Osteoblast (primary cell): ENCODE measurements around the gene C10orf71. TPM values are rescaled to one million over a fixed set of nuclear protein-coding genes. Genes with fewer than 3 reads are reported as not detected.
A peak's percentile ranks its signal among the peaks of the same experiment; 100 is the strongest.

ENCODE experiments used
- DNase-seq: peaks from one replicate; pipeline ENCODE4 v3.0.0; 2011; ENCODE audit warnings: low spot score, mixed read lengths; ENCODE audit not compliant: insufficient read length; ENCODE audit errors: missing footprints
- H2AFZ ChIP-seq: 2 replicates; pipeline ENCODE4 v1.6.0; 2011; ENCODE audit warnings: mild to moderate bottlenecking, low read length
- H3K27ac ChIP-seq: 2 replicates; pipeline ENCODE4 v1.5.1; 2011; ENCODE audit warnings: mild to moderate bottlenecking, low read depth, low read length, moderate library complexity
- H3K27me3 ChIP-seq: 2 replicates; pipeline ENCODE4 v1.6.0; 2012; ENCODE audit warnings: mild to moderate bottlenecking, control low read depth, inconsistent platforms, low read length, moderate library complexity; ENCODE audit not compliant: insufficient read depth
- H3K36me3 ChIP-seq: 2 replicates; pipeline ENCODE4 v1.5.1; 2011; ENCODE audit warnings: mild to moderate bottlenecking, low read length, control low read depth, moderate library complexity; ENCODE audit not compliant: insufficient read depth
- H3K4me1 ChIP-seq: 2 replicates; pipeline ENCODE4 v1.5.1; 2011; ENCODE audit warnings: mild to moderate bottlenecking, low read length, control low read depth, moderate library complexity; ENCODE audit not compliant: insufficient read depth
- H3K4me2 ChIP-seq: 2 replicates; pipeline ENCODE4 v1.6.0; 2011; ENCODE audit warnings: mild to moderate bottlenecking, low read length; ENCODE audit not compliant: insufficient read depth
- H3K4me3 ChIP-seq: fragments of 200-600 bp; sonication (generic); 3 replicates; pipeline ENCODE4 v1.5.1; 2012; ENCODE audit warnings: mild to moderate bottlenecking, low read length, inconsistent platforms; ENCODE audit not compliant: insufficient read depth
- H3K79me2 ChIP-seq: 2 replicates; pipeline ENCODE4 v1.6.0; 2012; ENCODE audit warnings: mild to moderate bottlenecking, low read length, control low read depth, inconsistent platforms; ENCODE audit not compliant: insufficient read depth
- H3K9me3 ChIP-seq: 2 replicates; pipeline ENCODE4 v1.5.1; 2011; ENCODE audit warnings: low read depth, low read length, control low read depth
- H4K20me1 ChIP-seq: 2 replicates; pipeline ENCODE4 v1.6.0; 2012; ENCODE audit warnings: mild to moderate bottlenecking, low read length, control low read depth; ENCODE audit not compliant: insufficient read depth
- CTCF ChIP-seq: IDR thresholded peaks from 2 replicates; pipeline ENCODE4 v1.5.1; 2011; ENCODE audit warnings: mild to moderate bottlenecking, low read depth, low read length, moderate library complexity; ENCODE audit errors: extremely low read depth
- total RNA-seq: library from RNA; depleted of rRNA; stranded (reverse); fragments of >200 nt; gene quantifications from 2 replicates; pipeline ENCODE4 v1.2.3, GENCODE V29; 2012

Gene C10orf71
- total RNA-seq, 1 donor = not detected

GRCh38 chr10:49312246-49312869, 13.4 kb downstream of the C10orf71 start:
- Histone ChIP-seq H3K27ac (no peak overlapping the region), H3K4me2 (no peak overlapping the region), H2AFZ (no peak overlapping the region), H3K36me3 (no peaks in the 10 kb centered on the region), H3K9me3 (no peaks in the 10 kb centered on the region), H3K79me2 (no peaks in the 10 kb centered on the region), H3K4me3 (no peak overlapping the region), H3K4me1 (no peaks in the 10 kb centered on the region), H4K20me1 (no peaks in the 10 kb centered on the region), H3K27me3 (peaks cover 4% of the 10 kb centered on the region)
- DNase-seq = peak; percentile 76
- TF ChIP-seq CTCF = no peak

GRCh38 chr10:49313501-49314070, 14.6 kb downstream of the C10orf71 start:
- DNase-seq = no peak

GRCh38 chr10:49314806-49315205, 15.8 kb downstream of the C10orf71 start:
- no peak for DNase-seq
- H2AFZ ChIP-seq = no peak overlapping the region
- H3K36me3 ChIP-seq = no peaks in the 10 kb centered on the region
- H3K4me2 ChIP-seq = no peak overlapping the region
- no peak for TF ChIP-seq CTCF
- no peaks in the 10 kb centered on the region for H3K9me3 ChIP-seq
- no peak overlapping the region for H3K27ac ChIP-seq
- H3K79me2 ChIP-seq = no peaks in the 10 kb centered on the region
- no peak overlapping the region for H3K4me3 ChIP-seq
- H3K27me3 ChIP-seq = peaks cover 5% of the 10 kb centered on the region
- H4K20me1 ChIP-seq = no peaks in the 10 kb centered on the region
- no peaks in the 10 kb centered on the region for H3K4me1 ChIP-seq

More at GRCh38 chr10:49313501-49314070, 14.6 kb downstream of the C10orf71 start:
- no peak for TF ChIP-seq CTCF
- H3K4me3 ChIP-seq = no peak overlapping the region
- no peaks in the 10 kb centered on the region for H3K9me3 ChIP-seq
- H3K4me2 ChIP-seq = no peak overlapping the region
- H3K36me3 ChIP-seq = no peaks in the 10 kb centered on the region
- no peak overlapping the region for H3K27ac ChIP-seq
- H4K20me1 ChIP-seq = no peaks in the 10 kb centered on the region
- H2AFZ ChIP-seq = no peak overlapping the region
- no peaks in the 10 kb centered on the region for H3K4me1 ChIP-seq
- H3K79me2 ChIP-seq = no peaks in the 10 kb centered on the region
- peaks cover 5% of the 10 kb centered on the region for H3K27me3 ChIP-seq

GRCh38 chr10:49318028-49318427, 19.1 kb downstream of the C10orf71 start:
- no peaks in the 10 kb centered on the region for H3K79me2 ChIP-seq
- TF ChIP-seq CTCF = no peak
- H4K20me1 ChIP-seq = no peaks in the 10 kb centered on the region
- H3K27ac ChIP-seq = no peak overlapping the region
- H3K4me2 ChIP-seq = no peak overlapping the region
- H3K4me1 ChIP-seq = no peaks in the 10 kb centered on the region
- H3K27me3 ChIP-seq = peaks cover 15% of the 10 kb centered on the region
- H3K36me3 ChIP-seq = no peaks in the 10 kb centered on the region
- H3K9me3 ChIP-seq = no peaks in the 10 kb centered on the region
- no peak for DNase-seq
- no peak overlapping the region for H2AFZ ChIP-seq
- no peak overlapping the region for H3K4me3 ChIP-seq
